Stomach (tissue), 9 donors: ENCODE results near the gene SPATC1L. TPM values are rescaled to one million over a fixed set of nuclear protein-coding genes. Genes with fewer than 3 reads are reported as not detected.
A peak's percentile ranks its signal among the peaks of the same experiment; 100 is the strongest.
"Not testable (repeated sequence)": the region's sequence is repeated elsewhere in the genome, so short reads cannot be mapped to it uniquely, and the experiment has no call there.

Experiments used
- DNase-seq, 2 donors: peaks; one replicate each; pipeline versions ENCODE4 v3.0.0 to v3.0.0-alpha.2; 2013 to 2019
- H3K27ac ChIP-seq, 5 donors: fragments of 200-600 bp in 4 of 5; sonication (generic) in 4 of 5; one replicate each; pipeline ENCODE4 v1.5.1; 2013 to 2019; ENCODE audit warnings: mild to moderate bottlenecking in 1 of 5, moderate library complexity in 1 of 5
- H3K27me3 ChIP-seq, 3 donors: fragments of 200-600 bp; sonication (generic); one replicate each; pipeline ENCODE4 v1.5.1; 2017 to 2019; ENCODE audit warnings: mixed run types in 1 of 3
- H3K36me3 ChIP-seq, 4 donors: fragments of 200-600 bp; sonication (generic); 1 replicate in 3 of 4; 2 replicates in 1 of 4; pipeline ENCODE4 v1.5.1; 2016 to 2019
- H3K4me1 ChIP-seq, 4 donors: fragments of 200-600 bp; sonication (generic); one replicate each; pipeline ENCODE4 v1.5.1; 2016 to 2019
- H3K4me3 ChIP-seq, 4 donors: fragments of 200-600 bp; sonication (generic) in 3 of 4; one replicate each; pipeline ENCODE4 v1.5.1; 2016 to 2019; ENCODE audit warnings: mild to moderate bottlenecking in 1 of 4
- H3K9me3 ChIP-seq, 4 donors: fragments of 200-600 bp; sonication (generic); one replicate each; pipeline ENCODE4 v1.5.1; 2016 to 2019
- EP300 ChIP-seq: sonication (generic); formaldehyde crosslinking; IDR thresholded peaks from one replicate; pipeline ENCODE4 v1.6.1; 2017; ENCODE audit warnings: antibody characterized with exemption
- POLR2A ChIP-seq, 4 donors: fragments of 450-650 bp; IDR thresholded peaks; one replicate each; pipeline ENCODE4 v1.6.1; 2016; ENCODE audit warnings: antibody characterized with exemption in 4 of 4, control low read depth in 2 of 4, mild to moderate bottlenecking in 1 of 4, moderate library complexity in 1 of 4
- POLR2AphosphoS5 ChIP-seq, 3 donors: sonication (generic); formaldehyde crosslinking; IDR thresholded peaks; one replicate each; pipeline ENCODE4 v1.6.1; 2016; ENCODE audit warnings: antibody characterized with exemption in 3 of 3
- WGBS, 5 donors: extraction: QIAGEN DNeasy Blood & Tissue Kit in 3 of 5; methylation state at CpG; one replicate each; pipeline versions ENCODE4 v1.1.5 to v1.1.7; 2013 to 2018; 5-methylcytosine and 5-hydroxymethylcytosine counted together
- intact Hi-C: fragments of 100-400 bp; cut with DNase I; formaldehyde crosslinking; loops from one replicate; pipeline ENCODE4 v1.15.1; 2023; ENCODE audit warnings: low total_unique reads
- polyA plus RNA-seq, 3 donors: library from polyadenylated mRNA; stranded (reverse); fragments of 200-250 nt; gene quantifications; one replicate each; pipeline ENCODE4 v1.2.3, GENCODE V29; 2013
- total RNA-seq, 5 donors: library from RNA; depleted of rRNA; stranded (reverse); fragments of >200 nt; gene quantifications; one replicate each; pipeline versions ENCODE4 v1.1.0 to v1.2.3, GENCODE V29; 2014 to 2016
- TF ChIP-seq, protein P1 (sequence below), 7 experiments: fragments of 450-650 bp in 4 of 7; fragments of 200-600 bp in 3 of 7; sonication (generic) in 3 of 7; IDR thresholded peaks; one replicate each; pipeline ENCODE4 v1.5.1; 2016 to 2019; ENCODE audit warnings: antibody characterized with exemption in 7 of 7, control low read depth in 2 of 7, mild to moderate bottlenecking in 1 of 7
- donor health status: healthy with polysubstance abuse.
- donor health status: Bipolar disorder and iron deficiency.
- donor health status: healthy.

The SPATC1L gene
- total and polyA plus RNA-seq, 8 donors: 0.72 to 26.4 (median 12.5) TPM; not detected in 1

DNA sequence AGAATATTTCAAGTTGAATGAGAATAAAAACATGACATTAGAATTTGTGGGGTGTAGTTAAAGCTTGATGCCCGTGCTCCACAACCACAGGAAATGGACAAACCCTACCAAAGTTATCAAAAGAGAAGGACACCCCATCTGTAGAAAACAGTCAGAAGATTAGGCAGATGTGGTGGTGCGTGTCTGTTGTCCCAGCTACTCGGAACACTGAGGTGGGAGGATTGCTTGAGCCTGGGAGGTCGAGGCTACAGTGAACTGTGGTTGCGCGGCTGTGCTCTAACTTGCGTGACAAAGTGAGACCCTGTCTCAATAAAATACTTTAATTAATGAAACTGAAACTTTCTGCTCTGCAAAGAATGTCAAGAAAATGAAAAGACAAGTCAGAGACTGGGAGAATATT is 1.5 kb upstream of the SPATC1L start:
- TF ChIP-seq, protein P1, sequence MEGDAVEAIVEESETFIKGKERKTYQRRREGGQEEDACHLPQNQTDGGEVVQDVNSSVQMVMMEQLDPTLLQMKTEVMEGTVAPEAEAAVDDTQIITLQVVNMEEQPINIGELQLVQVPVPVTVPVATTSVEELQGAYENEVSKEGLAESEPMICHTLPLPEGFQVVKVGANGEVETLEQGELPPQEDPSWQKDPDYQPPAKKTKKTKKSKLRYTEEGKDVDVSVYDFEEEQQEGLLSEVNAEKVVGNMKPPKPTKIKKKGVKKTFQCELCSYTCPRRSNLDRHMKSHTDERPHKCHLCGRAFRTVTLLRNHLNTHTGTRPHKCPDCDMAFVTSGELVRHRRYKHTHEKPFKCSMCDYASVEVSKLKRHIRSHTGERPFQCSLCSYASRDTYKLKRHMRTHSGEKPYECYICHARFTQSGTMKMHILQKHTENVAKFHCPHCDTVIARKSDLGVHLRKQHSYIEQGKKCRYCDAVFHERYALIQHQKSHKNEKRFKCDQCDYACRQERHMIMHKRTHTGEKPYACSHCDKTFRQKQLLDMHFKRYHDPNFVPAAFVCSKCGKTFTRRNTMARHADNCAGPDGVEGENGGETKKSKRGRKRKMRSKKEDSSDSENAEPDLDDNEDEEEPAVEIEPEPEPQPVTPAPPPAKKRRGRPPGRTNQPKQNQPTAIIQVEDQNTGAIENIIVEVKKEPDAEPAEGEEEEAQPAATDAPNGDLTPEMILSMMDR (IDR thresholded peaks at IDR 0.05): no peak
- peaks cover 0 to 14% (median 0%) of the 10 kb centered on the region in 3 donors for H3K27me3 ChIP-seq
- DNase-seq: no peak
- no peaks in the 10 kb centered on the region for H3K9me3 ChIP-seq
- 77 to 84% (median 80%) methylated on average over 7 of the region's 7 CpGs for WGBS, 5 donors
- no peak overlapping the region for H3K4me3 ChIP-seq
- H3K4me1 ChIP-seq: peaks cover 6 to 31% (median 19%) of the 10 kb centered on the region in 4 donors
- peaks cover 4 to 22% (median 12%) of the 10 kb centered on the region in 4 donors for H3K36me3 ChIP-seq
- peak overlapping the region in 2 of 5 donors; percentile 81 to 88 for H3K27ac ChIP-seq
- intact Hi-C loops: no loop called here

DNA sequence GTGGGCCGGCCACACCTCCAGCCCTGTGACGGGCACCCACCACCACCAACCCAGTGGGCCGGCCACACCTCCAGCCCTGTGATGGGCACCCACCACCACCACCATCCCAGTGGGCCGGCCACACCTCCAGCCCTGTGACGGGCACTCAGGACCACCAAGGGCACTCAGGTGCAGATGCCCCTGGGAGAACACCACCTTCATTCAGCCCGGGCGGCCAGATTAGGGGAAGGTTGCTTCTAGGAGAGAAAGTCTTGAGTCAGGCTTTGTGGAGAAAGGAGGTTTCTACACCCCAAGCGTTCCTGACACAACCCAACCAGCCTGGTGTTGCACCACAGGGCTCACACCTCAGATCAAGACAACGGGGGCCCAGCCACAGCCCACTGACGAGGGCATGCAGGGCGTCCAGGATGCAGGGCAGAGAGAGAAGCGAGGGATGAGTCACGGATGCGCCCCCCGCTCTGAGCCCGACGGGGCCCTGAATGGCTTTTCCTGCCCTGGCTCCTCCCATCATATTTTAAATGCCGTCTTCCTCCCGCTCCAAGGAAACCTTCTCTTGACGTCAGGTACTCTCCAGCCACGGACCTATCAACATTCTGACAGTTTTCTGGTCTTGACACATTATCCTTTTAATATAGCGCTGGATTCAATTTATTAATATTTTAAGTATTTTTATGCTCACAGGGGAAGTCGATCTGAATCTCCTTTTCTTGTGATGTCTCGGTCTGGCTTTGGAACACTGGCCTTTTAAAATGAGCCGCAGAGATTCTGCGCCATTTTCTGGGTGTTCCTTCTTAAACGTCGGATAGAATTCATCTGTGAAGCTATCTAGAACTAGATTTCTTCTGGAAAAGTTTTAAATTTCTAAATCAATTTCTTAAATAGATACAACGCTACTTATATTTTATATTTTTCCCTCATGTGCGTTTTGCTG is 631 bp upstream of the SPATC1L start:
- no peak for TF ChIP-seq POLR2AphosphoS5 (IDR thresholded peaks at IDR 0.05)
- TF ChIP-seq EP300: no peak
- no peak for TF ChIP-seq POLR2A (IDR thresholded peaks at IDR 0.05)
- TF ChIP-seq, protein P1 (IDR thresholded peaks at IDR 0.05): no peak
- intact Hi-C loops: no loop called here
- H3K36me3 ChIP-seq: peaks cover 0 to 22% (median 6%) of the 10 kb centered on the region in 4 donors
- no peaks in the 10 kb centered on the region for H3K9me3 ChIP-seq
- WGBS, 5 donors: 9 to 43% (median 13%) methylated on average over 26 to 30 of the region's 30 CpGs
- H3K4me3 ChIP-seq: peak overlapping the region; percentile 41 to 59 (median 55)
- DNase-seq: peak; percentile 71 to 97
- peaks cover 6 to 35% (median 20%) of the 10 kb centered on the region in 4 donors for H3K4me1 ChIP-seq
- peaks cover 0 to 14% (median 0%) of the 10 kb centered on the region in 3 donors for H3K27me3 ChIP-seq
- peak overlapping the region; percentile 79 to 95 (median 81) for H3K27ac ChIP-seq

DNA sequence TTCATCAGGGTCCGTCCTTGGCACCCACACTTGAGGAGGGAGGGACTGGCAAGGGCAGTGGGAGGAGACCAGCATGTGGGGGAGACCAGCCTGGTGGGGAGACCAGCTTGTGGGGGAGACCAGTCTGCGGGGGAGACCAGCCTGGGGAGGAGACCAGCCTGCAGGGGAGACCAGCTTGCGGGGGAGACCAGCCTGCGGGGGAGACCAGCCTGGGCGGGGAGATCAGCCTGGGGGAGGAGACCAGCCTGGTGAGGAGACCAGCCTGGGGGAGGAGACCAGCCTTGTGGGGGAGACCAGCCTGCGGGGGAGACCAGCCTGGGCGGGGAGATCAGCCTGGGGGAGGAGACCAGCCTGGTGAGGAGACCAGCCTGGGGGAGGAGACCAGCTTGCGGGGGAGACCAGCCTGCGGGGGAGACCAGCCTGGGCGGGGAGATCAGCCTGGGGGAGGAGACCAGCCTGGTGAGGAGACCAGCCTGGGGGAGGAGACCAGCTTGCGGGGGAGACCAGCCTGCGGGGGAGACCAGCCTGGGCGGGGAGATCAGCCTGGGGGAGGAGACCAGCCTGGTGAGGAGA is 836 bp downstream of the SPATC1L start:
- intact Hi-C loops, H3K9me3 ChIP-seq, DNase-seq: not testable (repeated sequence)
- WGBS, 5 donors: 47 to 62% (median 54%) methylated on average over 3 to 7 of the region's 13 CpGs; no CpG with 5 or more reads in 2 of the 5 donors
- Histone ChIP-seq H3K36me3 (peaks cover 0 to 18% (median 0%) of the 10 kb centered on the region in 4 donors), H3K27ac (peak overlapping the region in 1 of 5 donors; percentile 38), H3K27me3 (peaks cover 0 to 14% (median 0%) of the 10 kb centered on the region in 3 donors), H3K4me1 (peaks cover 5 to 27% (median 10%) of the 10 kb centered on the region in 4 donors), H3K4me3 (peak overlapping the region; percentile 46 to 61 (median 56))

DNA sequence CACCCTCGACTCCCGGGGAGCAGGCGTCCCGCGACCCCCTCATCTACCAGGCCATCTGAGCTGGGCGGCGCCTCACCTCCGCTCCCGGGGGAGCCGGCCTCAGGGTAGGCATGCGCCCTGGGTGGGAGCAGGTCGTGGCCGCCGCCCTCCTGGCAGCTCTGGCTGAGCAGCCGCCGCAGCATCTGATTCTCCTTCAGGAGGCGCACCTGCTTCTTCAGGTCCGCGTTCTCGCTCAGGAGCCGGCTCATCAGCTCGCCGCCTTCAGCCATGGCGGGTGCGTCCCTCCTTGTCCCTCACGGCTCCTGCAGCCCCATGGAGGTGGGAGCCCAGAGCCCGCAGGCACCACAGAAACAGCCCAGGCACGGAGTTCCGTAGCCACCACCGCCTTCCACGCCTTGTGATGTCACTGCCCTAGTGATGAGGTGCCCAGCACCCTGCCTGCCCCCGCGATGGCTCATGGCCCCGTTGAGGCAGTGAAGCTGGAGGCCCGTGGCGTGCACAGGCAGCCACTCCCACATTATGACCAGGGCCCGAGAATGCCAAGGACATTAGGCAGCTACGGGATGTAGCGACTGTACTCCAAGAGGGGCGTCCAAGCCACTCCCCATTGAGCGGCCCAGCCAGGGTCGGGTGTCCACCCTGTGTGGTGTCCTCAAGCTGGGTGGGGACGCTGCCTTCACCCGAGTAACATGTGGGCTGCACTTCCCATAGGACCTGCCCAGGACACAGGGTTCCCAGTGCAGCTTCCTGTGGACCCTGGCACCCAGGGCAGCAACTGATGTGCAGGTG is 1.5 kb downstream of the SPATC1L start:
- WGBS, 5 donors: 87 to 93% (median 88%) methylated on average over 21 to 44 of the region's 44 CpGs
- H3K4me1 ChIP-seq: peaks cover 0 to 24% (median 8%) of the 10 kb centered on the region in 4 donors
- TF ChIP-seq, protein P1 (IDR thresholded peaks at IDR 0.05): no peak
- no peak for TF ChIP-seq POLR2AphosphoS5 (IDR thresholded peaks at IDR 0.05)
- TF ChIP-seq POLR2A (IDR thresholded peaks at IDR 0.05): no peak
- no peak for TF ChIP-seq EP300
- peak overlapping the region in 1 of 5 donors; percentile 38 for H3K27ac ChIP-seq
- intact Hi-C loops: no loop called here
- H3K4me3 ChIP-seq: no peak overlapping the region
- H3K9me3 ChIP-seq: no peaks in the 10 kb centered on the region
- peaks cover 0 to 18% (median 0%) of the 10 kb centered on the region in 4 donors for H3K36me3 ChIP-seq
- peaks cover 0 to 14% (median 0%) of the 10 kb centered on the region in 3 donors for H3K27me3 ChIP-seq
- DNase-seq: peak in 1 of 2 donors; percentile 42
